Keratinocyte (primary cell): Measurements from ENCODE around the gene KCNK5. TPM values are rescaled to one million over a fixed set of nuclear protein-coding genes. Genes with fewer than 3 reads are reported as not detected.

Experiments used
- DNase-seq: peaks from one replicate; pipeline ENCODE4 v3.0.0-alpha.2; 2011; ENCODE audit warnings: low read depth, missing footprints, low spot score
- FAIRE-seq: peaks from 2 replicates; lab custom pipeline; 2011; peaks lifted over from hg19 to GRCh38; lab: Jason Lieb, UNC
- H2AFZ ChIP-seq: 2 replicates; pipeline ENCODE4 v1.6.0; 2012; ENCODE audit warnings: low read length, control low read depth, inconsistent platforms; ENCODE audit not compliant: control insufficient read depth
- H3K27ac ChIP-seq: 2 replicates; pipeline ENCODE4 v1.5.1; 2011; ENCODE audit warnings: low read length; ENCODE audit not compliant: control insufficient read depth, insufficient read depth
- H3K27me3 ChIP-seq: 3 replicates; pipeline ENCODE4 v1.6.0; 2011; ENCODE audit warnings: low read length; ENCODE audit not compliant: control insufficient read depth, insufficient read depth; ENCODE audit errors: extremely low read depth
- H3K36me3 ChIP-seq, 2 experiments: 2 replicates in 1 of 2; 3 replicates in 1 of 2; pipeline ENCODE4 v1.5.1; 2011; ENCODE audit warnings: low read length in 2 of 2, mild to moderate bottlenecking in 1 of 2; ENCODE audit not compliant: control insufficient read depth in 2 of 2, insufficient read depth in 2 of 2; ENCODE audit errors: extremely low read depth in 1 of 2
- H3K4me1 ChIP-seq: 3 replicates; pipeline ENCODE4 v1.5.1; 2011; ENCODE audit warnings: low read length; ENCODE audit not compliant: control insufficient read depth, insufficient read depth; ENCODE audit errors: extremely low read depth
- H3K4me2 ChIP-seq: 3 replicates; pipeline ENCODE4 v1.6.0; 2011; ENCODE audit warnings: low read depth, low read length; ENCODE audit not compliant: control insufficient read depth, insufficient read depth; ENCODE audit errors: extremely low read depth
- H3K4me3 ChIP-seq, 3 experiments: fragments of 200-600 bp in 1 of 3; sonication (generic) in 1 of 3; 2 replicates in 2 of 3; 3 replicates in 1 of 3; pipeline ENCODE4 v1.5.1; 2011 to 2016; ENCODE audit warnings: low read length in 3 of 3, mild to moderate bottlenecking in 3 of 3, control low read depth in 2 of 3, inconsistent platforms in 1 of 3, low read depth in 1 of 3, mixed read lengths in 1 of 3, mixed run types in 1 of 3, moderate library complexity in 1 of 3; ENCODE audit not compliant: control insufficient read depth in 2 of 3, insufficient read depth in 2 of 3; ENCODE audit errors: extremely low read depth in 1 of 3
- H3K79me2 ChIP-seq: 2 replicates; pipeline ENCODE4 v1.6.0; 2012; ENCODE audit warnings: low read length; ENCODE audit not compliant: control insufficient read depth, insufficient read depth
- H3K9ac ChIP-seq: 3 replicates; pipeline ENCODE4 v1.6.0; 2011; ENCODE audit warnings: low read length; ENCODE audit not compliant: control insufficient read depth, insufficient read depth; ENCODE audit errors: extremely low read depth
- H3K9me1 ChIP-seq: 3 replicates; pipeline ENCODE4 v1.6.0; 2011; ENCODE audit warnings: low read length; ENCODE audit not compliant: control insufficient read depth, insufficient read depth; ENCODE audit errors: extremely low read depth
- H3K9me3 ChIP-seq: 2 replicates; pipeline ENCODE4 v1.5.1; 2012; ENCODE audit warnings: low read depth, low read length; ENCODE audit not compliant: control insufficient read depth
- H4K20me1 ChIP-seq: 3 replicates; pipeline ENCODE4 v1.6.0; 2011; ENCODE audit warnings: low read length; ENCODE audit not compliant: control insufficient read depth, insufficient read depth; ENCODE audit errors: extremely low read depth
- EZH2 ChIP-seq: IDR thresholded peaks from one replicate; pipeline ENCODE4 v1.6.1; 2012; ENCODE audit warnings: inconsistent platforms, mild to moderate bottlenecking, low read length, moderate library complexity
- dilution Hi-C: fragments of 300-500 bp; cut with MboI; formaldehyde crosslinking; loops from one replicate; pipeline ENCODE4 v1.7.0; 2020; ENCODE audit warnings: low sequenced_read_pairs; ENCODE audit not compliant: extremely low pct_ligation_motif_present
- polyA plus RNA-seq, 5 experiments: library from polyadenylated mRNA; depleted of rRNA in 3 of 5; stranded (reverse) in 3 of 5; stranded (forward) in 1 of 5; unstranded in 1 of 5; fragments of >200 nt; gene quantifications; 1 replicate in 1 of 5; 2 replicates in 3 of 5; 3 replicates in 1 of 5; pipeline versions ENCODE4 v1.2.1 to v1.2.3, GENCODE V29; 2011 to 2012; ENCODE audit warnings: missing spikeins in 2 of 5, low read depth in 1 of 5, low replicate concordance in 1 of 5
- TF ChIP-seq, protein P1 (sequence below), 3 experiments: IDR thresholded peaks in 1 of 3; conservative IDR thresholded peaks in 1 of 3; optimal IDR thresholded peaks in 1 of 3; 2 replicates in 2 of 3; 3 replicates in 1 of 3; pipeline versions ENCODE3 to v1.5.1; 2011; ENCODE audit warnings: low read length in 3 of 3, mild to moderate bottlenecking in 3 of 3, moderate library complexity in 2 of 3, control low read depth in 1 of 3, inconsistent platforms in 1 of 3; ENCODE audit not compliant: insufficient read depth in 2 of 3; ENCODE audit errors: extremely low read depth in 1 of 3

Gene KCNK5
- polyA plus RNA-seq, 1 donor (not counting 4 experiments of a cell fraction or from before 2014, with no cell fraction given) = not detected

GRCh38 chr6:39178235-39178634 is 51.0 kb downstream of the KCNK5 start:
- DNase-seq = no peak
- Histone ChIP-seq H2AFZ (no peak overlapping the region), H3K9me3 (no peaks in the 10 kb centered on the region), H3K9ac (no peak overlapping the region), H3K27me3 (no peaks in the 10 kb centered on the region), H4K20me1 (no peaks in the 10 kb centered on the region), H3K4me1 (no peaks in the 10 kb centered on the region), H3K27ac (no peak overlapping the region), H3K4me3 (no peak overlapping the region), H3K9me1 (no peaks in the 10 kb centered on the region), H3K36me3 (no peaks in the 10 kb centered on the region), H3K4me2 (no peak overlapping the region), H3K79me2 (no peaks in the 10 kb centered on the region)
- TF ChIP-seq, protein P1, sequence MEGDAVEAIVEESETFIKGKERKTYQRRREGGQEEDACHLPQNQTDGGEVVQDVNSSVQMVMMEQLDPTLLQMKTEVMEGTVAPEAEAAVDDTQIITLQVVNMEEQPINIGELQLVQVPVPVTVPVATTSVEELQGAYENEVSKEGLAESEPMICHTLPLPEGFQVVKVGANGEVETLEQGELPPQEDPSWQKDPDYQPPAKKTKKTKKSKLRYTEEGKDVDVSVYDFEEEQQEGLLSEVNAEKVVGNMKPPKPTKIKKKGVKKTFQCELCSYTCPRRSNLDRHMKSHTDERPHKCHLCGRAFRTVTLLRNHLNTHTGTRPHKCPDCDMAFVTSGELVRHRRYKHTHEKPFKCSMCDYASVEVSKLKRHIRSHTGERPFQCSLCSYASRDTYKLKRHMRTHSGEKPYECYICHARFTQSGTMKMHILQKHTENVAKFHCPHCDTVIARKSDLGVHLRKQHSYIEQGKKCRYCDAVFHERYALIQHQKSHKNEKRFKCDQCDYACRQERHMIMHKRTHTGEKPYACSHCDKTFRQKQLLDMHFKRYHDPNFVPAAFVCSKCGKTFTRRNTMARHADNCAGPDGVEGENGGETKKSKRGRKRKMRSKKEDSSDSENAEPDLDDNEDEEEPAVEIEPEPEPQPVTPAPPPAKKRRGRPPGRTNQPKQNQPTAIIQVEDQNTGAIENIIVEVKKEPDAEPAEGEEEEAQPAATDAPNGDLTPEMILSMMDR (optimal IDR thresholded peaks at IDR 0.05 in 1 of 3, IDR thresholded peaks at IDR 0.05 in 1 of 3, conservative IDR thresholded peaks at IDR 0.05 in 1 of 3; ENCODE audit: extremely low read depth in 1 of 3, insufficient read depth in 2 of 3, low read length in 3 of 3) = no peak
- TF ChIP-seq EZH2 = no peak
- dilution Hi-C loops = no loop called here
- no peak for FAIRE-seq

DNA sequence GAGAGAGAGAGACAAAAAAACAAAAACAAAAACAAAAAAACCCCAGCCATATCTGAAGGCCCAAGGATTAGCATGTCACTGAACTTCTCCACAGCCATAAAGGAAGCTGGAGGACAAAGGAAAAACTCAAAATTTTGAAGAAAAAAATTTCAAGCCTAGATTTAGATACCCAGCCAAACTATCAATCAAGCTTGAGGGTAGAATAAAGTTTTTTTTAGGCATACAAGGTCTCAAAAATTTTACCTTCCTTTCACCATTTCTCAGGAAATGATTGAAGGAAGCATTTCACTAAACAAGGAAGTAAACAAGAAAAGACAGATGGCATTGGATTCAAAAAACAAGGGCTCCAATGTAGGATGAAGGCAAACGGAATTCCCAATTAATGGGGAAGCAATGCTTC is 52.1 kb downstream of the KCNK5 start:
- no peak for TF ChIP-seq EZH2
- TF ChIP-seq, protein P1 (optimal IDR thresholded peaks at IDR 0.05 in 1 of 3, IDR thresholded peaks at IDR 0.05 in 1 of 3, conservative IDR thresholded peaks at IDR 0.05 in 1 of 3; ENCODE audit: extremely low read depth in 1 of 3, insufficient read depth in 2 of 3, low read length in 3 of 3) = no peak
- no peak overlapping the region for H3K9ac ChIP-seq
- H3K9me3 ChIP-seq = no peaks in the 10 kb centered on the region
- H4K20me1 ChIP-seq = no peaks in the 10 kb centered on the region
- FAIRE-seq = no peak
- H3K79me2 ChIP-seq = no peaks in the 10 kb centered on the region
- H3K4me3 ChIP-seq = no peak overlapping the region
- no peaks in the 10 kb centered on the region for H3K27me3 ChIP-seq
- dilution Hi-C loops = no loop called here
- no peak overlapping the region for H3K4me2 ChIP-seq
- H3K4me1 ChIP-seq = no peaks in the 10 kb centered on the region
- no peaks in the 10 kb centered on the region for H3K9me1 ChIP-seq
- H3K36me3 ChIP-seq = no peaks in the 10 kb centered on the region
- no peak for DNase-seq
- H2AFZ ChIP-seq = no peak overlapping the region
- no peak overlapping the region for H3K27ac ChIP-seq
